Calu3 (cell line): ENCODE data around the gene PRSS16. TPM values are rescaled to one million over a fixed set of nuclear protein-coding genes. Genes with fewer than 3 reads are reported as not detected.
A peak's percentile ranks its signal among the peaks of the same experiment; 100 is the strongest.

Source experiments
- BruUV-seq: library from RNA; stranded (reverse); fragments of 400-500 nt; replicated peaks from 2 replicates; lab custom pipeline; 2021; lab: Mats Ljungman, UMichigan
- CTCF ChIA-PET: fragments of 300-600 bp; sonication (Branson Sonifier 250); formaldehyde crosslinking; loops from one replicate; lab custom pipeline; 2022; ENCODE audit warnings: antibody characterized with exemption; lab: Charles Lee
- DNase-seq: peaks from one replicate; pipeline ENCODE4 v3.0.0; 2022
- H3K27ac Mint-ChIP-seq: one replicate; pipeline ENCODE4 v1.8.0; 2022; ENCODE audit warnings: mixed read lengths; ENCODE audit not compliant: unreplicated experiment
- H3K27me3 Mint-ChIP-seq: one replicate; pipeline ENCODE4 v1.8.0; 2022; ENCODE audit warnings: mixed read lengths; ENCODE audit not compliant: unreplicated experiment
- H3K36me3 Mint-ChIP-seq: one replicate; pipeline ENCODE4 v1.8.0; 2022; ENCODE audit warnings: mild to moderate bottlenecking, moderate library complexity, mixed read lengths; ENCODE audit not compliant: insufficient read depth, unreplicated experiment
- H3K4me1 Mint-ChIP-seq: one replicate; pipeline ENCODE4 v1.8.0; 2022; ENCODE audit warnings: mild to moderate bottlenecking, low read depth, mixed read lengths; ENCODE audit not compliant: unreplicated experiment
- H3K4me3 Mint-ChIP-seq: one replicate; pipeline ENCODE4 v1.8.0; 2022; ENCODE audit warnings: mild to moderate bottlenecking, low read depth, moderate library complexity, mixed read lengths; ENCODE audit not compliant: unreplicated experiment
- H3K9me3 Mint-ChIP-seq: one replicate; pipeline ENCODE4 v1.8.0; 2022; ENCODE audit warnings: low read depth, mixed read lengths; ENCODE audit not compliant: unreplicated experiment
- intact Hi-C: fragments of 100-400 bp; cut with micrococcal nuclease; formaldehyde crosslinking; loops from one replicate; pipeline ENCODE4 v1.10.0; 2022; ENCODE audit not compliant: unreplicated experiment
- total RNA-seq: library from RNA; stranded (reverse); gene quantifications from 2 replicates; pipeline ENCODE4 v1.2.3, GENCODE V29; 2022
- TF ChIP-seq, protein P1 (sequence below): fragments of 200-600 bp; IDR thresholded peaks from one replicate; pipeline ENCODE4 v1.8.0; 2022; ENCODE audit warnings: antibody characterized with exemption; ENCODE audit not compliant: unreplicated experiment

The PRSS16 gene
- total RNA-seq, 1 experiment from 2014 or later: 31.3 TPM

DNA sequence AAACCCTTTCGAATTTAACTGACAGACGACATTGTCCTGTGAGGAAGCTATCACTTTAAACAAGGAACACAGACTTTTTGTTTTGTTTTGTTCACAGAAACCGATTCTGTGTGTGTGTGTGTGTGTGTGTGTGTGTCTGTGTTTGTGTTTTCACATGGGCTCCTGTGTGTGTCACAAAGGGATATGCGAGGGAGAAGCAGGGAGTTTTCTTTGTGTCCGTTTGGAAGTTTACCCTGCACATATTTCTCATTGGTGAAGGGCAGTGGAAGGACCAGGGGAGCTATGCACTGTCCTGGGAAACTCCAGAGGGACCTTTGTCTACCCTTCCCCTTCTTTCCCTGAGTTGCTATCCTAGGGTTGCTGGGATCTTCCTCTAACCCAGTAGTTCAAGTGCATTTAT, 46.9 kb downstream of the PRSS16 start:
- no TSS peak for BruUV-seq
- intact Hi-C loops: loop anchor here (10.0 kb wide), 1 partner anchor 390 kb away; no protein-coding TSS in a partner anchor
- H3K27ac Mint-ChIP-seq: peak overlapping the region; percentile 55
- peak overlapping the region; percentile 53 for H3K4me3 Mint-ChIP-seq
- H3K27me3 Mint-ChIP-seq: no peaks in the 10 kb centered on the region
- TF ChIP-seq, protein P1, sequence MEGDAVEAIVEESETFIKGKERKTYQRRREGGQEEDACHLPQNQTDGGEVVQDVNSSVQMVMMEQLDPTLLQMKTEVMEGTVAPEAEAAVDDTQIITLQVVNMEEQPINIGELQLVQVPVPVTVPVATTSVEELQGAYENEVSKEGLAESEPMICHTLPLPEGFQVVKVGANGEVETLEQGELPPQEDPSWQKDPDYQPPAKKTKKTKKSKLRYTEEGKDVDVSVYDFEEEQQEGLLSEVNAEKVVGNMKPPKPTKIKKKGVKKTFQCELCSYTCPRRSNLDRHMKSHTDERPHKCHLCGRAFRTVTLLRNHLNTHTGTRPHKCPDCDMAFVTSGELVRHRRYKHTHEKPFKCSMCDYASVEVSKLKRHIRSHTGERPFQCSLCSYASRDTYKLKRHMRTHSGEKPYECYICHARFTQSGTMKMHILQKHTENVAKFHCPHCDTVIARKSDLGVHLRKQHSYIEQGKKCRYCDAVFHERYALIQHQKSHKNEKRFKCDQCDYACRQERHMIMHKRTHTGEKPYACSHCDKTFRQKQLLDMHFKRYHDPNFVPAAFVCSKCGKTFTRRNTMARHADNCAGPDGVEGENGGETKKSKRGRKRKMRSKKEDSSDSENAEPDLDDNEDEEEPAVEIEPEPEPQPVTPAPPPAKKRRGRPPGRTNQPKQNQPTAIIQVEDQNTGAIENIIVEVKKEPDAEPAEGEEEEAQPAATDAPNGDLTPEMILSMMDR: no peak
- H3K36me3 Mint-ChIP-seq: peaks cover 40% of the 10 kb centered on the region
- DNase-seq: no peak
- CTCF ChIA-PET: interaction anchor here (0.8 to 2.4 kb wide), 3 partner anchors 43 to 762 kb away, joined by 4 to 10 read pairs (median 5); no protein-coding TSS in a partner anchor
- peaks cover 3% of the 10 kb centered on the region for H3K9me3 Mint-ChIP-seq
- H3K4me1 Mint-ChIP-seq: peaks cover 29% of the 10 kb centered on the region

GRCh38 chr6:27295301-27296079, 48.0 kb downstream of the PRSS16 start:
- peak; percentile 69 for DNase-seq
- TF ChIP-seq, protein P1: no peak
- Mint-ChIP-seq H3K9me3 (peaks cover 3% of the 10 kb centered on the region), H3K27me3 (no peaks in the 10 kb centered on the region), H3K27ac (peak overlapping the region; percentile 76), H3K36me3 (peaks cover 40% of the 10 kb centered on the region), H3K4me3 (peak overlapping the region; percentile 89), H3K4me1 (peaks cover 29% of the 10 kb centered on the region)
- BruUV-seq: no TSS peak
- intact Hi-C loops: loop anchor here (5.0 to 10.0 kb wide), 5 partner anchors 58 to 389 kb away; no protein-coding TSS in a partner anchor
- CTCF ChIA-PET: interaction anchor here (0.5 to 2.4 kb wide), 14 partner anchors 11 to 501 kb away, joined by 3 to 10 read pairs (median 3); partner anchors contain the start of genes POM121L2 and ZNF184

- Mint-ChIP-seq H3K4me3 (peak overlapping the region; percentile 89), H3K27ac (peak overlapping the region; percentile 76), H3K4me1 (peaks cover 29% of the 10 kb centered on the region), H3K36me3 (peaks cover 40% of the 10 kb centered on the region), H3K9me3 (peaks cover 6% of the 10 kb centered on the region), H3K27me3 (no peaks in the 10 kb centered on the region)
- intact Hi-C loops: loop anchor here (5.0 to 10.0 kb wide), 5 partner anchors 59 to 389 kb away; no protein-coding TSS in a partner anchor
- peak; percentile 63 for DNase-seq
- TF ChIP-seq, protein P1: no peak
- no TSS peak for BruUV-seq
- CTCF ChIA-PET: interaction anchor here (0.6 to 2.4 kb wide), 13 partner anchors 12 to 1460 kb away, joined by 3 to 10 read pairs (median 4); partner anchors contain the start of gene POM121L2
Measured at GRCh38 chr6:27296106-27296783, 48.7 kb downstream of the PRSS16 start.

GRCh38 chr6:27297484-27297856, 50.0 kb downstream of the PRSS16 start:
- Mint-ChIP-seq H3K27me3 (no peaks in the 10 kb centered on the region), H3K9me3 (peaks cover 9% of the 10 kb centered on the region), H3K4me1 (peaks cover 29% of the 10 kb centered on the region), H3K36me3 (peaks cover 40% of the 10 kb centered on the region), H3K27ac (peak overlapping the region; percentile 29), H3K4me3 (peak overlapping the region; percentile 51)
- intact Hi-C loops: loop anchor here (5.0 to 10.0 kb wide), 5 partner anchors 60 to 387 kb away; no protein-coding TSS in a partner anchor
- BruUV-seq: no TSS peak
- TF ChIP-seq, protein P1: no peak
- CTCF ChIA-PET: no interaction called here
- no peak for DNase-seq
